ENCODE measurements around the gene ADCY3. TPM values are rescaled to one million over a fixed set of nuclear protein-coding genes. Genes with fewer than 3 reads are reported as not detected.

ADCY3 gene
- total RNA-seq, 1 experiment from 2014 or later: 71.1 TPM

- H3K9me2 ChIP-seq (ENCODE audit: insufficient read depth): no peaks in the 10 kb centered on the region
- no peaks in the 10 kb centered on the region for H3K4me1 ChIP-seq (ENCODE audit: control insufficient read depth in 1 of 2, insufficient read depth in 2 of 2, low read length in 2 of 2)
- ChIA-PET POLR2A (no interaction called here), CTCF (no interaction called here), RAD21 (ENCODE audit: low non-redundant PET in 1 of 2, low total read pairs in 2 of 2, uncharacterized antibody in 2 of 2, unreplicated experiment in 2 of 2) (no interaction called here)
- ATAC-seq: no peak
- peaks cover 13 to 15% of the 10 kb centered on the region in 2 experiments; a peak in 2 of 4 replicates for H3K9me3 ChIP-seq (ENCODE audit: control insufficient read depth in 1 of 2, insufficient read depth in 1 of 2, low read depth in 1 of 2, low read length in 2 of 2)
- no peaks in the 10 kb centered on the region for H3K27me3 ChIP-seq (ENCODE audit: insufficient read depth, low read length)
- peaks cover 0 to 26% of the 10 kb centered on the region in 2 experiments; a peak in 2 of 4 replicates for H3K36me3 ChIP-seq (ENCODE audit: control insufficient read depth in 1 of 2, insufficient read depth in 2 of 2, low read length in 2 of 2)
- H3K79me2 ChIP-seq (ENCODE audit: insufficient read depth, low read length): peaks cover 17% of the 10 kb centered on the region
- TF ChIP-seq CTCF (IDR thresholded peaks at IDR 0.05 in 2 of 3, conservative IDR thresholded peaks at IDR 0.05 in 1 of 3; ENCODE audit: borderline replicate concordance in 1 of 3, insufficient read depth in 1 of 3, low read depth in 2 of 3, low read length in 2 of 3) (no peak), SP1 (IDR thresholded peaks at IDR 0.05; ENCODE audit: low read depth) (no peak), POLR2AphosphoS5 (IDR thresholded peaks at IDR 0.05; ENCODE audit: low read depth, low read length) (no peak), ZFX (IDR thresholded peaks at IDR 0.05) (no peak), CBX3 (IDR thresholded peaks at IDR 0.05; ENCODE audit: low read depth) (peak; percentile 86)
- no peak overlapping the region for H3K27ac ChIP-seq (ENCODE audit: low read depth, low read length)
- no peak for DNase-seq (ENCODE audit: low read depth, low spot score)
- no peak overlapping the region for H3K4me2 ChIP-seq (ENCODE audit: low read length)
- no peak overlapping the region for H2AFZ ChIP-seq (ENCODE audit: low read depth, low read length, poor library complexity, severe bottlenecking)
- no peaks in the 10 kb centered on the region for H4K20me1 ChIP-seq (ENCODE audit: insufficient read depth)
- H3K9ac ChIP-seq (ENCODE audit: low read length): no peak overlapping the region
- intact Hi-C loops (cut with micrococcal nuclease): no loop called here
- H3K4me3 ChIP-seq (replicated peaks in 1 of 2; ENCODE audit: low read depth in 1 of 2, low read length in 2 of 2): no peak overlapping the region
- no TSS peak for BruUV-seq (replicated peaks)
These were observed 25.3 kb downstream of the ADCY3 start for GRCh38 chr2:24894750-24895149.

GRCh38 chr2:24893934-24894333 is 26.1 kb downstream of the ADCY3 start:
- ChIA-PET POLR2A (no interaction called here), CTCF (no interaction called here), RAD21 (ENCODE audit: low non-redundant PET in 1 of 2, low total read pairs in 2 of 2, uncharacterized antibody in 2 of 2, unreplicated experiment in 2 of 2) (no interaction called here)
- Histone ChIP-seq H3K79me2 (ENCODE audit: insufficient read depth, low read length) (0 out of 2 replicates have a peak, but pooled peaks cover 8% of the 10 kb centered on the region), H3K4me2 (ENCODE audit: low read length) (no peak overlapping the region), H3K4me3 (replicated peaks in 1 of 2; ENCODE audit: low read depth in 1 of 2, low read length in 2 of 2) (no peak overlapping the region), H4K20me1 (ENCODE audit: insufficient read depth) (no peaks in the 10 kb centered on the region), H3K9me2 (ENCODE audit: insufficient read depth) (no peaks in the 10 kb centered on the region), H3K27me3 (ENCODE audit: insufficient read depth, low read length) (no peaks in the 10 kb centered on the region), H2AFZ (ENCODE audit: low read depth, low read length, poor library complexity, severe bottlenecking) (no peak overlapping the region), H3K9me3 (ENCODE audit: control insufficient read depth in 1 of 2, insufficient read depth in 1 of 2, low read depth in 1 of 2, low read length in 2 of 2) (peaks cover 13 to 15% of the 10 kb centered on the region in 2 experiments; a peak in 2 of 4 replicates), H3K36me3 (ENCODE audit: control insufficient read depth in 1 of 2, insufficient read depth in 2 of 2, low read length in 2 of 2) (peaks cover 0 to 25% of the 10 kb centered on the region in 2 experiments; a peak in 2 of 4 replicates), H3K27ac (ENCODE audit: low read depth, low read length) (no peak overlapping the region), H3K4me1 (ENCODE audit: control insufficient read depth in 1 of 2, insufficient read depth in 2 of 2, low read length in 2 of 2) (no peaks in the 10 kb centered on the region), H3K9ac (ENCODE audit: low read length) (no peak overlapping the region)
- intact Hi-C loops (cut with micrococcal nuclease): no loop called here
- BruUV-seq (replicated peaks): no TSS peak
- DNase-seq (ENCODE audit: low read depth, low spot score) (no peak), ATAC-seq (no peak)
- TF ChIP-seq ZNF274 (IDR thresholded peaks at IDR 0.05; ENCODE audit: low read depth, low read length) (no peak), EZH2phosphoT487 (IDR thresholded peaks at IDR 0.05; ENCODE audit: borderline replicate concordance) (no peak), RAD21 (IDR thresholded peaks at IDR 0.05; ENCODE audit: low read depth) (no peak), SP1 (IDR thresholded peaks at IDR 0.05; ENCODE audit: low read depth) (no peak), CBX3 (IDR thresholded peaks at IDR 0.05; ENCODE audit: low read depth) (no peak), TCF7L2 (IDR thresholded peaks at IDR 0.05; ENCODE audit: borderline replicate concordance, extremely low read depth, insufficient read depth, insufficient read length) (no peak), MAX (IDR thresholded peaks at IDR 0.05) (no peak), ATF3 (IDR thresholded peaks at IDR 0.05) (no peak), POLR2A (IDR thresholded peaks at IDR 0.05; ENCODE audit: borderline replicate concordance, extremely low read depth, insufficient read depth, insufficient read length) (no peak), POLR2AphosphoS5 (IDR thresholded peaks at IDR 0.05; ENCODE audit: low read depth, low read length) (no peak), ELF1 (IDR thresholded peaks at IDR 0.05; ENCODE audit: borderline replicate concordance, low read depth) (no peak), ZBTB33 (IDR thresholded peaks at IDR 0.05; ENCODE audit: extremely low read depth, insufficient replicate concordance, low read length) (no peak), FOSL1 (IDR thresholded peaks at IDR 0.05; ENCODE audit: low read depth) (no peak), CEBPB (IDR thresholded peaks at IDR 0.05; ENCODE audit: low read depth) (no peak), YY1 (IDR thresholded peaks at IDR 0.05; ENCODE audit: extremely low read depth, insufficient replicate concordance, low read depth, low read length) (no peak), JUND (IDR thresholded peaks at IDR 0.05) (no peak), ZFX (IDR thresholded peaks at IDR 0.05) (no peak)

Data from HCT116 (cell line).